K562 (cell line): Measurements from ENCODE around the gene PIK3CG. TPM values are rescaled to one million over a fixed set of nuclear protein-coding genes. Genes with fewer than 3 reads are reported as not detected.

Experiments
- ATF7 ChIP-seq: fragments of 450-650 bp; IDR thresholded peaks from 2 replicates; pipeline ENCODE4 v1.7.1; 2014; ENCODE audit warnings: mild to moderate bottlenecking, moderate library complexity
- BHLHE40 ChIP-seq: IDR thresholded peaks from 2 replicates; pipeline ENCODE4 v1.6.1; 2011; ENCODE audit warnings: low read length, improper control_type of control experiment
- CREBBP ChIP-seq: IDR thresholded peaks from one replicate; pipeline ENCODE4 v1.6.1; 2012; ENCODE audit warnings: low read depth, mild to moderate bottlenecking, control low read depth, inconsistent platforms, low read length
- GTF2E2 ChIP-seq: fragments of 200-800 bp; sonication (Bioruptor generic); IDR thresholded peaks from 2 replicates; pipeline ENCODE4 v1.6.1; 2016; ENCODE audit warnings: missing genetic modification characterization, missing compliant biosample characterization
- HES1 ChIP-seq: fragments of 450-650 bp; IDR thresholded peaks from 2 replicates; pipeline ENCODE4 v1.6.1; 2016; ENCODE audit warnings: low read depth, mild to moderate bottlenecking, moderate library complexity
- IFI16 ChIP-seq: fragments of 250-450 bp; sonication (Bioruptor Pico); IDR thresholded peaks from 2 replicates; pipeline ENCODE4 v2.1.2; 2022; ENCODE audit warnings: mild to moderate bottlenecking, inconsistent platforms
- RNF2 ChIP-seq: sonication (generic); IDR thresholded peaks from 2 replicates; pipeline ENCODE4 v1.6.1; 2016
- TBP ChIP-seq: optimal IDR thresholded peaks from 2 replicates; pipeline ENCODE3; 2011; ENCODE audit warnings: low read depth, low read length, improper control_type of control experiment
- THRAP3 ChIP-seq: fragments of 450-650 bp; IDR thresholded peaks from 2 replicates; pipeline ENCODE4 v1.6.1; 2016; ENCODE audit warnings: mild to moderate bottlenecking, inconsistent platforms, borderline replicate concordance
- ZNF184 ChIP-seq: sonication (generic); formaldehyde crosslinking; IDR thresholded peaks from 2 replicates; pipeline ENCODE4 v1.5.0; 2020; ENCODE audit warnings: missing genetic modification reagents
- ZNF436 ChIP-seq: fragments of 250-450, 450-650 bp; sonication (Bioruptor Pico); formaldehyde crosslinking; IDR thresholded peaks from 2 replicates; pipeline ENCODE4 v1.7.0; 2020; ENCODE audit warnings: mild to moderate bottlenecking
- ZNF707 ChIP-seq: fragments of 250-450 bp; sonication (Bioruptor Pico); conservative IDR thresholded peaks from 2 replicates; pipeline ENCODE4 v1.8.0; 2022; ENCODE audit warnings: inconsistent platforms, mild to moderate bottlenecking, moderate library complexity
- polyA plus RNA-seq, 8 experiments: library from polyadenylated mRNA; depleted of rRNA in 4 of 8; stranded (reverse) in 5 of 8; unstranded in 3 of 8; fragments of >200 nt; fragmentation: Nextera tagmentation in 2 of 8; fragmentation: Illumina TruSeq in 1 of 8; extraction: Ambion mirVana in 2 of 8; extraction: Trizol in 1 of 8; gene quantifications; 2 replicates each; pipeline versions ENCODE4 v1.2.1 to v1.2.3, GENCODE V29; 2011 to 2014; ENCODE audit warnings: inconsistent platforms in 1 of 8, missing spikeins in 1 of 8
- total RNA-seq, 7 experiments: library from RNA; depleted of rRNA in 6 of 7; stranded (reverse); fragments of >200 nt in 6 of 7; fragmentation: Illumina TruSeq in 2 of 7; extraction: Trizol in 2 of 7; gene quantifications; 2 replicates each; pipeline versions ENCODE4 v1.2.1 to v1.2.3, GENCODE V29; 2011 to 2021; ENCODE audit warnings: low replicate concordance in 1 of 7
- TF ChIP-seq, protein P1 (sequence below): fragments of 450-650 bp; IDR thresholded peaks from 2 replicates; pipeline ENCODE4 v1.6.1; 2016; ENCODE audit warnings: mild to moderate bottlenecking, moderate library complexity
- TF ChIP-seq, protein P2 (sequence below): fragments of 200-800 bp; sonication (Bioruptor generic); IDR thresholded peaks from 2 replicates; pipeline ENCODE4 v1.6.1; 2017; ENCODE audit warnings: missing genetic modification characterization, missing compliant biosample characterization

Gene PIK3CG
- total and polyA plus RNA-seq, 9 of the 15 experiments (the other 6 are each of a cell fraction or from before 2014, with no cell fraction given) = 5.3 to 42.5 (median 29.0) TPM

GRCh38 chr7:106866298-106867281, 1.5 kb downstream of the PIK3CG start (continued):
- TF ChIP-seq, protein P1, sequence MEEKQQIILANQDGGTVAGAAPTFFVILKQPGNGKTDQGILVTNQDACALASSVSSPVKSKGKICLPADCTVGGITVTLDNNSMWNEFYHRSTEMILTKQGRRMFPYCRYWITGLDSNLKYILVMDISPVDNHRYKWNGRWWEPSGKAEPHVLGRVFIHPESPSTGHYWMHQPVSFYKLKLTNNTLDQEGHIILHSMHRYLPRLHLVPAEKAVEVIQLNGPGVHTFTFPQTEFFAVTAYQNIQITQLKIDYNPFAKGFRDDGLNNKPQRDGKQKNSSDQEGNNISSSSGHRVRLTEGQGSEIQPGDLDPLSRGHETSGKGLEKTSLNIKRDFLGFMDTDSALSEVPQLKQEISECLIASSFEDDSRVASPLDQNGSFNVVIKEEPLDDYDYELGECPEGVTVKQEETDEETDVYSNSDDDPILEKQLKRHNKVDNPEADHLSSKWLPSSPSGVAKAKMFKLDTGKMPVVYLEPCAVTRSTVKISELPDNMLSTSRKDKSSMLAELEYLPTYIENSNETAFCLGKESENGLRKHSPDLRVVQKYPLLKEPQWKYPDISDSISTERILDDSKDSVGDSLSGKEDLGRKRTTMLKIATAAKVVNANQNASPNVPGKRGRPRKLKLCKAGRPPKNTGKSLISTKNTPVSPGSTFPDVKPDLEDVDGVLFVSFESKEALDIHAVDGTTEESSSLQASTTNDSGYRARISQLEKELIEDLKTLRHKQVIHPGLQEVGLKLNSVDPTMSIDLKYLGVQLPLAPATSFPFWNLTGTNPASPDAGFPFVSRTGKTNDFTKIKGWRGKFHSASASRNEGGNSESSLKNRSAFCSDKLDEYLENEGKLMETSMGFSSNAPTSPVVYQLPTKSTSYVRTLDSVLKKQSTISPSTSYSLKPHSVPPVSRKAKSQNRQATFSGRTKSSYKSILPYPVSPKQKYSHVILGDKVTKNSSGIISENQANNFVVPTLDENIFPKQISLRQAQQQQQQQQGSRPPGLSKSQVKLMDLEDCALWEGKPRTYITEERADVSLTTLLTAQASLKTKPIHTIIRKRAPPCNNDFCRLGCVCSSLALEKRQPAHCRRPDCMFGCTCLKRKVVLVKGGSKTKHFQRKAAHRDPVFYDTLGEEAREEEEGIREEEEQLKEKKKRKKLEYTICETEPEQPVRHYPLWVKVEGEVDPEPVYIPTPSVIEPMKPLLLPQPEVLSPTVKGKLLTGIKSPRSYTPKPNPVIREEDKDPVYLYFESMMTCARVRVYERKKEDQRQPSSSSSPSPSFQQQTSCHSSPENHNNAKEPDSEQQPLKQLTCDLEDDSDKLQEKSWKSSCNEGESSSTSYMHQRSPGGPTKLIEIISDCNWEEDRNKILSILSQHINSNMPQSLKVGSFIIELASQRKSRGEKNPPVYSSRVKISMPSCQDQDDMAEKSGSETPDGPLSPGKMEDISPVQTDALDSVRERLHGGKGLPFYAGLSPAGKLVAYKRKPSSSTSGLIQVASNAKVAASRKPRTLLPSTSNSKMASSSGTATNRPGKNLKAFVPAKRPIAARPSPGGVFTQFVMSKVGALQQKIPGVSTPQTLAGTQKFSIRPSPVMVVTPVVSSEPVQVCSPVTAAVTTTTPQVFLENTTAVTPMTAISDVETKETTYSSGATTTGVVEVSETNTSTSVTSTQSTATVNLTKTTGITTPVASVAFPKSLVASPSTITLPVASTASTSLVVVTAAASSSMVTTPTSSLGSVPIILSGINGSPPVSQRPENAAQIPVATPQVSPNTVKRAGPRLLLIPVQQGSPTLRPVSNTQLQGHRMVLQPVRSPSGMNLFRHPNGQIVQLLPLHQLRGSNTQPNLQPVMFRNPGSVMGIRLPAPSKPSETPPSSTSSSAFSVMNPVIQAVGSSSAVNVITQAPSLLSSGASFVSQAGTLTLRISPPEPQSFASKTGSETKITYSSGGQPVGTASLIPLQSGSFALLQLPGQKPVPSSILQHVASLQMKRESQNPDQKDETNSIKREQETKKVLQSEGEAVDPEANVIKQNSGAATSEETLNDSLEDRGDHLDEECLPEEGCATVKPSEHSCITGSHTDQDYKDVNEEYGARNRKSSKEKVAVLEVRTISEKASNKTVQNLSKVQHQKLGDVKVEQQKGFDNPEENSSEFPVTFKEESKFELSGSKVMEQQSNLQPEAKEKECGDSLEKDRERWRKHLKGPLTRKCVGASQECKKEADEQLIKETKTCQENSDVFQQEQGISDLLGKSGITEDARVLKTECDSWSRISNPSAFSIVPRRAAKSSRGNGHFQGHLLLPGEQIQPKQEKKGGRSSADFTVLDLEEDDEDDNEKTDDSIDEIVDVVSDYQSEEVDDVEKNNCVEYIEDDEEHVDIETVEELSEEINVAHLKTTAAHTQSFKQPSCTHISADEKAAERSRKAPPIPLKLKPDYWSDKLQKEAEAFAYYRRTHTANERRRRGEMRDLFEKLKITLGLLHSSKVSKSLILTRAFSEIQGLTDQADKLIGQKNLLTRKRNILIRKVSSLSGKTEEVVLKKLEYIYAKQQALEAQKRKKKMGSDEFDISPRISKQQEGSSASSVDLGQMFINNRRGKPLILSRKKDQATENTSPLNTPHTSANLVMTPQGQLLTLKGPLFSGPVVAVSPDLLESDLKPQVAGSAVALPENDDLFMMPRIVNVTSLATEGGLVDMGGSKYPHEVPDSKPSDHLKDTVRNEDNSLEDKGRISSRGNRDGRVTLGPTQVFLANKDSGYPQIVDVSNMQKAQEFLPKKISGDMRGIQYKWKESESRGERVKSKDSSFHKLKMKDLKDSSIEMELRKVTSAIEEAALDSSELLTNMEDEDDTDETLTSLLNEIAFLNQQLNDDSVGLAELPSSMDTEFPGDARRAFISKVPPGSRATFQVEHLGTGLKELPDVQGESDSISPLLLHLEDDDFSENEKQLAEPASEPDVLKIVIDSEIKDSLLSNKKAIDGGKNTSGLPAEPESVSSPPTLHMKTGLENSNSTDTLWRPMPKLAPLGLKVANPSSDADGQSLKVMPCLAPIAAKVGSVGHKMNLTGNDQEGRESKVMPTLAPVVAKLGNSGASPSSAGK = peak; percentile 61
- TF ChIP-seq HES1 = no peak
- no peak for TF ChIP-seq IFI16 (CRISPR knock-in tag)
- no peak for TF ChIP-seq CREBBP
- 0 out of 2 replicates have a peak, but pooled peaks have one; percentile 26 for TF ChIP-seq BHLHE40
- TF ChIP-seq ZNF436 (CRISPR knock-in tag) = 0 out of 2 replicates have a peak, but pooled peaks have one; percentile 28
- TF ChIP-seq GTF2E2 (tag) = peak; percentile 49; the same call in 1 of the 2 replicates
- TF ChIP-seq ZNF707 (CRISPR knock-in tag) = no peak
- TF ChIP-seq THRAP3 = no peak
- TF ChIP-seq, protein P2, sequence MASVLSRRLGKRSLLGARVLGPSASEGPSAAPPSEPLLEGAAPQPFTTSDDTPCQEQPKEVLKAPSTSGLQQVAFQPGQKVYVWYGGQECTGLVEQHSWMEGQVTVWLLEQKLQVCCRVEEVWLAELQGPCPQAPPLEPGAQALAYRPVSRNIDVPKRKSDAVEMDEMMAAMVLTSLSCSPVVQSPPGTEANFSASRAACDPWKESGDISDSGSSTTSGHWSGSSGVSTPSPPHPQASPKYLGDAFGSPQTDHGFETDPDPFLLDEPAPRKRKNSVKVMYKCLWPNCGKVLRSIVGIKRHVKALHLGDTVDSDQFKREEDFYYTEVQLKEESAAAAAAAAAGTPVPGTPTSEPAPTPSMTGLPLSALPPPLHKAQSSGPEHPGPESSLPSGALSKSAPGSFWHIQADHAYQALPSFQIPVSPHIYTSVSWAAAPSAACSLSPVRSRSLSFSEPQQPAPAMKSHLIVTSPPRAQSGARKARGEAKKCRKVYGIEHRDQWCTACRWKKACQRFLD (CRISPR knock-in tag) = no peak
- TF ChIP-seq RNF2 = no peak
- no peak for TF ChIP-seq ZNF184 (CRISPR knock-in tag)
- TF ChIP-seq ATF7 = peak; percentile 65; the same call in 1 of the 2 replicates
- TF ChIP-seq TBP = peak; percentile 68
